Measurements from ENCODE around the gene MAP1LC3B2.
"Not testable (repeated sequence)": the region's sequence is repeated elsewhere in the genome, so short reads cannot be mapped to it uniquely, and the experiment has no call there.

MAP1LC3B2 gene

GRCh38 chr12:116564080-116564479 is 4.9 kb downstream of the MAP1LC3B2 start:
- Histone ChIP-seq H3K4me2 (ENCODE audit: low read length) (no peak overlapping the region), H2BK15ac (replicated peaks; ENCODE audit: low read depth) (no peak overlapping the region), H3K23ac (ENCODE audit: low read length) (no peak overlapping the region), H3K27ac (ENCODE audit: low read depth, low read length) (no peak overlapping the region), H3K9ac (ENCODE audit: low read length) (no peak overlapping the region), H3K79me2 (ENCODE audit: control insufficient read depth, insufficient read depth, low read length) (no peaks in the 10 kb centered on the region), H3K36me3 (ENCODE audit: control insufficient read depth, insufficient read depth, low read length) (no peaks in the 10 kb centered on the region), H3K79me1 (ENCODE audit: low read length) (no peaks in the 10 kb centered on the region), H2BK120ac (ENCODE audit: low read depth, low read length) (no peak overlapping the region), H3K27me3 (ENCODE audit: insufficient read depth, low read length, poor library complexity) (no peaks in the 10 kb centered on the region), H2AK5ac (ENCODE audit: low read length) (no peak overlapping the region), H2BK5ac (ENCODE audit: low read length) (no peak overlapping the region), H3K18ac (ENCODE audit: low read length) (no peak overlapping the region), H3K4ac (ENCODE audit: low read depth, low read length) (no peak overlapping the region), H3K56ac (ENCODE audit: low read length) (no peak overlapping the region), H3K4me3 (ENCODE audit: low read length) (no peak overlapping the region), H3K4me1 (ENCODE audit: control insufficient read depth, low read depth, low read length) (no peaks in the 10 kb centered on the region), H4K5ac (ENCODE audit: low read length) (no peak overlapping the region), H4K8ac (ENCODE audit: low read depth, low read length) (no peak overlapping the region)
- DNase-seq, result no peak

GRCh38 chr12:116565221-116565620 is 6.0 kb downstream of the MAP1LC3B2 start:
- not testable (repeated sequence) for H2BK5ac ChIP-seq (ENCODE audit: low read length); H4K5ac ChIP-seq (ENCODE audit: low read length); H2BK120ac ChIP-seq (ENCODE audit: low read depth, low read length); H3K56ac ChIP-seq (ENCODE audit: low read length); H3K27ac ChIP-seq (ENCODE audit: low read depth, low read length); H3K4ac ChIP-seq (ENCODE audit: low read depth, low read length); H3K79me1 ChIP-seq (ENCODE audit: low read length); H2AK5ac ChIP-seq (ENCODE audit: low read length); H3K79me2 ChIP-seq (ENCODE audit: control insufficient read depth, insufficient read depth, low read length); H3K36me3 ChIP-seq (ENCODE audit: control insufficient read depth, insufficient read depth, low read length); H4K8ac ChIP-seq (ENCODE audit: low read depth, low read length); H3K27me3 ChIP-seq (ENCODE audit: insufficient read depth, low read length, poor library complexity); H3K4me3 ChIP-seq (ENCODE audit: low read length); H3K4me1 ChIP-seq (ENCODE audit: control insufficient read depth, low read depth, low read length); H3K4me2 ChIP-seq (ENCODE audit: low read length); H2BK15ac ChIP-seq (replicated peaks; ENCODE audit: low read depth); H3K9ac ChIP-seq (ENCODE audit: low read length); H3K23ac ChIP-seq (ENCODE audit: low read length); H3K18ac ChIP-seq (ENCODE audit: low read length); DNase-seq
- WGBS (ENCODE audit: extremely low coverage, insufficient coverage, low lambda C conversion rate), result no CpG with 5 or more reads among the region's 7 CpGs

- H2BK5ac ChIP-seq (ENCODE audit: low read length), result no peak overlapping the region
- no peak overlapping the region for H2BK15ac ChIP-seq (replicated peaks; ENCODE audit: low read depth)
- H3K4me3 ChIP-seq (ENCODE audit: low read length), result no peak overlapping the region
- H3K4me1 ChIP-seq (ENCODE audit: control insufficient read depth, low read depth, low read length), result no peaks in the 10 kb centered on the region
- no peaks in the 10 kb centered on the region for H3K27me3 ChIP-seq (ENCODE audit: insufficient read depth, low read length, poor library complexity)
- H3K27ac ChIP-seq (ENCODE audit: low read depth, low read length), result no peak overlapping the region
- no peaks in the 10 kb centered on the region for H3K79me2 ChIP-seq (ENCODE audit: control insufficient read depth, insufficient read depth, low read length)
- H3K4ac ChIP-seq (ENCODE audit: low read depth, low read length), result no peak overlapping the region
- no peak overlapping the region for H4K5ac ChIP-seq (ENCODE audit: low read length)
- no peak overlapping the region for H3K23ac ChIP-seq (ENCODE audit: low read length)
- H3K4me2 ChIP-seq (ENCODE audit: low read length), result no peak overlapping the region
- no peak overlapping the region for H3K18ac ChIP-seq (ENCODE audit: low read length)
- no peaks in the 10 kb centered on the region for H3K36me3 ChIP-seq (ENCODE audit: control insufficient read depth, insufficient read depth, low read length)
- no peaks in the 10 kb centered on the region for H3K79me1 ChIP-seq (ENCODE audit: low read length)
- no peak for DNase-seq
- no peak overlapping the region for H4K8ac ChIP-seq (ENCODE audit: low read depth, low read length)
- H3K56ac ChIP-seq (ENCODE audit: low read length), result no peak overlapping the region
- no peak overlapping the region for H2AK5ac ChIP-seq (ENCODE audit: low read length)
- H3K9ac ChIP-seq (ENCODE audit: low read length), result no peak overlapping the region
- no CpG with 5 or more reads among the region's 2 CpGs for WGBS (ENCODE audit: extremely low coverage, insufficient coverage, low lambda C conversion rate)
- no peak overlapping the region for H2BK120ac ChIP-seq (ENCODE audit: low read depth, low read length)
Measured at GRCh38 chr12:116565963-116566362, 6.8 kb downstream of the MAP1LC3B2 start.

- no peak overlapping the region for H4K8ac ChIP-seq (ENCODE audit: low read depth, low read length)
- no peak overlapping the region for H3K9ac ChIP-seq (ENCODE audit: low read length)
- H3K36me3 ChIP-seq (ENCODE audit: control insufficient read depth, insufficient read depth, low read length), result no peaks in the 10 kb centered on the region
- H3K4me3 ChIP-seq (ENCODE audit: low read length), result no peak overlapping the region
- no peak overlapping the region for H3K27ac ChIP-seq (ENCODE audit: low read depth, low read length)
- no peak overlapping the region for H4K5ac ChIP-seq (ENCODE audit: low read length)
- WGBS (ENCODE audit: extremely low coverage, insufficient coverage, low lambda C conversion rate), result no CpG with 5 or more reads among the region's 2 CpGs
- no peak overlapping the region for H2BK120ac ChIP-seq (ENCODE audit: low read depth, low read length)
- no peaks in the 10 kb centered on the region for H3K79me2 ChIP-seq (ENCODE audit: control insufficient read depth, insufficient read depth, low read length)
- no peak overlapping the region for H3K18ac ChIP-seq (ENCODE audit: low read length)
- H3K4ac ChIP-seq (ENCODE audit: low read depth, low read length), result no peak overlapping the region
- no peak for DNase-seq
- H2AK5ac ChIP-seq (ENCODE audit: low read length), result no peak overlapping the region
- H3K79me1 ChIP-seq (ENCODE audit: low read length), result no peaks in the 10 kb centered on the region
- H2BK5ac ChIP-seq (ENCODE audit: low read length), result no peak overlapping the region
- H3K27me3 ChIP-seq (ENCODE audit: insufficient read depth, low read length, poor library complexity), result no peaks in the 10 kb centered on the region
- no peak overlapping the region for H3K23ac ChIP-seq (ENCODE audit: low read length)
- H3K56ac ChIP-seq (ENCODE audit: low read length), result no peak overlapping the region
- no peaks in the 10 kb centered on the region for H3K4me1 ChIP-seq (ENCODE audit: control insufficient read depth, low read depth, low read length)
- H2BK15ac ChIP-seq (replicated peaks; ENCODE audit: low read depth), result no peak overlapping the region
- H3K4me2 ChIP-seq (ENCODE audit: low read length), result no peak overlapping the region
Measured at GRCh38 chr12:116568203-116568602, 9.0 kb downstream of the MAP1LC3B2 start.

GRCh38 chr12:116571089-116571488 is 11.9 kb downstream of the MAP1LC3B2 start:
- Histone ChIP-seq H3K27ac (ENCODE audit: low read depth, low read length) (no peak overlapping the region), H3K56ac (ENCODE audit: low read length) (no peak overlapping the region), H2AK5ac (ENCODE audit: low read length) (no peak overlapping the region), H3K79me1 (ENCODE audit: low read length) (no peaks in the 10 kb centered on the region), H3K23ac (ENCODE audit: low read length) (no peak overlapping the region), H2BK5ac (ENCODE audit: low read length) (no peak overlapping the region), H4K5ac (ENCODE audit: low read length) (no peak overlapping the region), H3K79me2 (ENCODE audit: control insufficient read depth, insufficient read depth, low read length) (no peaks in the 10 kb centered on the region), H3K9ac (ENCODE audit: low read length) (no peak overlapping the region), H3K4ac (ENCODE audit: low read depth, low read length) (no peak overlapping the region), H3K18ac (ENCODE audit: low read length) (no peak overlapping the region), H3K27me3 (ENCODE audit: insufficient read depth, low read length, poor library complexity) (no peaks in the 10 kb centered on the region), H2BK15ac (replicated peaks; ENCODE audit: low read depth) (no peak overlapping the region), H3K4me3 (ENCODE audit: low read length) (no peak overlapping the region), H3K4me2 (ENCODE audit: low read length) (no peak overlapping the region), H2BK120ac (ENCODE audit: low read depth, low read length) (no peak overlapping the region), H3K4me1 (ENCODE audit: control insufficient read depth, low read depth, low read length) (no peaks in the 10 kb centered on the region), H3K36me3 (ENCODE audit: control insufficient read depth, insufficient read depth, low read length) (no peaks in the 10 kb centered on the region), H4K8ac (ENCODE audit: low read depth, low read length) (no peak overlapping the region)
- no CpG with 5 or more reads among the region's 2 CpGs for WGBS (ENCODE audit: extremely low coverage, insufficient coverage, low lambda C conversion rate)
- no peak for DNase-seq

GRCh38 chr12:116573776-116574175 is 14.6 kb downstream of the MAP1LC3B2 start:
- Histone ChIP-seq H3K79me2 (ENCODE audit: control insufficient read depth, insufficient read depth, low read length) (no peaks in the 10 kb centered on the region), H2BK5ac (ENCODE audit: low read length) (no peak overlapping the region), H3K56ac (ENCODE audit: low read length) (no peak overlapping the region), H3K79me1 (ENCODE audit: low read length) (no peaks in the 10 kb centered on the region), H3K4me3 (ENCODE audit: low read length) (no peak overlapping the region), H3K18ac (ENCODE audit: low read length) (no peak overlapping the region), H3K23ac (ENCODE audit: low read length) (no peak overlapping the region), H3K27ac (ENCODE audit: low read depth, low read length) (no peak overlapping the region), H2BK15ac (replicated peaks; ENCODE audit: low read depth) (no peak overlapping the region), H2AK5ac (ENCODE audit: low read length) (no peak overlapping the region), H4K8ac (ENCODE audit: low read depth, low read length) (no peak overlapping the region), H2BK120ac (ENCODE audit: low read depth, low read length) (no peak overlapping the region), H3K4me2 (ENCODE audit: low read length) (no peak overlapping the region), H3K4ac (ENCODE audit: low read depth, low read length) (no peak overlapping the region), H3K27me3 (ENCODE audit: insufficient read depth, low read length, poor library complexity) (no peaks in the 10 kb centered on the region), H3K4me1 (ENCODE audit: control insufficient read depth, low read depth, low read length) (no peaks in the 10 kb centered on the region), H3K36me3 (ENCODE audit: control insufficient read depth, insufficient read depth, low read length) (no peaks in the 10 kb centered on the region), H3K9ac (ENCODE audit: low read length) (no peak overlapping the region), H4K5ac (ENCODE audit: low read length) (no peak overlapping the region)
- WGBS (ENCODE audit: extremely low coverage, insufficient coverage, low lambda C conversion rate), result no CpG with 5 or more reads among the region's 4 CpGs
- no peak for DNase-seq
